HG02642 (cell line): ENCODE results near the gene FMN1.

Experiments
- ATAC-seq: cut with Tn5 transposase; IDR thresholded peaks from one replicate; pipeline ENCODE4 v1.9.1; 2021; ENCODE audit warnings: mild to moderate bottlenecking; ENCODE audit not compliant: unreplicated experiment, poor library complexity

Gene FMN1

DNA sequence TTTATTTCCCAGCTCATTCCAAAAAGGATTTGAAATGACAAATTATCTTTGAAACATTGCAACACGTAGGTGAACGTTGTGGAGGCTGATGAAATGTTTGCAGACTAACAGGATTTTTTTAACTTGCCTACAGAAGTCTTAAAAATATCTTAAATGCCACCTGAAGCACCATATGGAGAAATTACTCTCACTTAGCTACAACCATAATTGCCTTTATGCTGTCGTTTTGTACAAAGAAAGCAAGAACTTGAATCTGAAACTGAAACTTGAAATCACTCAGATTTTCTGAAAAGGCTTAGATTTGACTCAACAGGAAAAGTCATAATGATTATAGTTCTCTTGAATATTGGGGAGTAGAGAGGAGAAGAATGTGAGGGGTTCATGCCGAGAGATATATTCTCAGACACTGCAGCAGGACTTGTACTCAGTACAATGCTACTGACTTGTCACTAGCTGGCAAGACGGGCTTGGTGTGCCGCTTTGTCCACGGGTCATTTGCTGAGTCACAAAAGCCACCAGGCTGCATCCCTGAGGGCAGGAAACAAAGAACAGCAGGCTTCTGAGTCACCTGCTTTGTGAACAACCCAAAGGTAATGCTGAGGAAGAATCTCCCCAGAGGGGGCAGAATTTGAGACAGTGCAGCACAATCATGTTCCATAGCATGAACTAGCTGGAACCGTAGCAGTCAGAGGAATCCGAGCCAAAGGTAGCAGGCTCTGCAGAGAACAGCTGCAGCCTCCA lies 7.1 kb upstream of the FMN1 start:
- peak; percentile 83 for ATAC-seq

- ATAC-seq: no peak
These were observed 6.4 kb upstream of the FMN1 start for GRCh38 chr15:33200903-33201302.

GRCh38 chr15:33200444-33200843 lies 5.9 kb upstream of the FMN1 start:
- ATAC-seq: no peak

DNA sequence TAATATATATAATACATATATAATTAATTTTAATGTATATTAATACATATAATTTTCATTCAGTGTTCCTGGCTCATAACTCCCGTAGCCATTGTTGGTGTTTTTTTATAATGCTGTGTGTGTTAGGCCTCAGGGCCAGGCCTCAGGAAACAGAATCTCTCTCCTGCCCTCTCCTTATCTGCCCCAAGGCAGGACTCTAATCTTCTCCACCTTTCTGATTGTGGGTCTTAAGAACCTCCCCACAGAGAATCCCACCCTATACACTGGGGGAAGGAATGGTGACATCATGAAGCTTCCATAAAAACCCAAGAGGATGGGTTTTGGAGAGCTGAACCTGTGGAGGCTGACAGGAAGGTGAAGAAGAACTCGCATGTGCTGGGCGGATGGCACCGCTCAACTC lies 4.0 kb upstream of the FMN1 start:
- no peak for ATAC-seq

- no peak for ATAC-seq
These were observed 3.1 kb upstream of the FMN1 start for GRCh38 chr15:33197636-33198035.

DNA sequence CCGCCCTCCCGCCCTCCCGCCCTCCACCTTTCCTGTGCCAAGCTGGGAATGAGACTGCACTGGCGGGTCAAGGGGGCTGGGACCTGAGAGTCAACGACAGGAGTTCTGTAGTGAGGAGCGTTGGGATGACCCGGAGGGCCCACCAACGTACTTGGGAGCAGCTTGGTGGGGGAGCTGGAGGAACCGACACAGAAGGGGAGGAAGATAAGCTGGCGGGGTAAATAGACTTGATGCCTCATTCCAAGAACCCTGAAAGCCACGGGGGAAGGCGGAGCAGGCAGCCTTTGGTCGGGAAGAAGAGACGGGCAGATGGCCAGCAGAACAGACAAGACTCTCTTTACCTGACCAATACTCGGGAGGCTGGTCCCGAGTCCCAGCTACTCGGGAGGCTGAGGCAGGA lies 277 bp downstream of the FMN1 start:
- ATAC-seq: no peak

DNA sequence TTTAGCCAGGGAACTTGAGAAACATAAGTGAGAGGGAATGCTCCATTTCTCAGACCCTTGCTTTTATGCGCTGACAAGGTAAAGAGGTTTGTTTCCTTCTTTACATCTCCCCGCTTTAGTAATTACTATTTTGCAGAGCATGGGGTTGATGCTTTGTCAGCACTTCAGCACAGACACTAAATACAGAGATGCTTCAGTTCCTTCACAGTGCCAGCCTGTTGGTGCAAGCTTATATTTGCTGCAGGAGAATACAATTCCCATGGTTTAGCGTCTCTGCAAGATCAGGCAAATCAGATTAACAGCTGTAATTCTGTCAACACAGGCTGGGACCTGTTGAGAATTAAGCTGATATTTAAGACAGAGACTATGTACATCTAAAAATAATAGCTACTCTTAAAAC lies 2.9 kb downstream of the FMN1 start:
- no peak for ATAC-seq

GRCh38 chr15:33190539-33190938 lies 4.0 kb downstream of the FMN1 start:
- ATAC-seq: no peak

DNA sequence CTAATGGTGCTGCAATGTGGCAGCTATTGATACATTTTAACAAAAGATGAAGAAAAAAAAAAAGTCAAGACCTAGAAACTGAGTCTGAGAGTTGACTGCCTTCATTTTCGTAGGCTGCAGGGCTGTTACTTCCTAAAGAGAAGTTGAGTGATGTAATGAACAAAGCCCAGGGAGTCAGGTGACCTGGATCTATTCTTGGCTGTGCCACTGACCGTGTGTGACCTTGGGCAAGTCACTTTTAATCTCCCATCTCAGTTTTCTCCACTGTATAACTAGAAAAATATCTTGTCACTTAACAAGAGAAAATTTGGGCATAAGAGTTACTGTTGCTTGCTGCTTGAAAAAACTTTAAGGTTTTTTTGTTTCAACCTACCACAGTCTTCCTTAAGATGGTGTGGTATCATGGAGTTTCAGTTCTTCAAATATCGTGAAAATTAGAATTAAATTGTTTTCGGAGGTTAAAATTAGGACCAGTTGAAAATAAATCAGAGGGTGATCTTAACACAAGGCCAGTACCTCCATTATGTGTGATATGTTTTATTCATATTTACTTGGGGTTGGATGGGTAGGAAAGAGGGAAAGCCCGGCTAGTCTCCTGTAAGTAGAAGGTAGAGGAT lies 5.8 kb downstream of the FMN1 start:
- no peak for ATAC-seq

GRCh38 chr15:33188159-33188558 lies 6.4 kb downstream of the FMN1 start:
- no peak for ATAC-seq

GRCh38 chr15:33183334-33183733 lies 11.2 kb downstream of the FMN1 start:
- ATAC-seq: no peak

DNA sequence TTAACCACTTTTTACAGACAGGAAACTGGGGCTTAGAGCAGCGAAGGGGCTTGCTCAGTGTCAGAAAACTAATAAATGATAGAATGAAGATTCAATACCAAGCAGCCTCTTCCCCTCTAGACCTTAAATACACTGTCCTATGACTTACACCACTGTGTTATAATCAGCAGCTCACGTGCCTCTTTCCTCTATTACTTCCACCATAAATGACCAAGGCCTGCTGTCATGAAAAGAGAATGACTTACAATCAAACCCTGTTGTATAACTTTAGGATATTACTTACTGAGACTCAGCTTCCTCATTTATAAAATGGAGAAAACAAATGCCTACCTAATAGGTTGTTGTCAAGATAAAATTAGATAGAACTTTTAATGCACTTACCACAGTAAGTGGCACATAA lies 11.6 kb downstream of the FMN1 start:
- ATAC-seq: no peak

- ATAC-seq: no peak
These were observed 12.1 kb downstream of the FMN1 start for GRCh38 chr15:33182278-33182905.

- no peak for ATAC-seq
These were observed 14.6 kb downstream of the FMN1 start for GRCh38 chr15:33179874-33180273.

DNA sequence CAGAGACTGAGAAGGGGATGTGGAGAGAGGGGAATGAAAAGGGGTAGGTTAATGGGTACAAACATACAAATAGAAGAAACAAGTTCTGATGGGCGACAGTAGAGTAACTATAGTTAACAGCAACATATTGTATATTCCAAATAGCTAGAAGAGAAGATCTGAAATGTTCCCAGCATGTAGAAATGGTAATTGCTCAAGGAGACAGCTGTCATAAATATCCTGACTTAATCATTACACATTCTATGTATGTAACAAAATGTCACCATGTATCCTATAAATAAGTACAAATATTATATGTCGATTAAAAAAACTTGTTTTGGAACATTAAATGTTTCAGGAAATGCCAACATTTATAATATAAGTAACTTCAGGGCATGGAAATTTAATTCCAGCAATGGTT lies 23.3 kb downstream of the FMN1 start:
- no peak for ATAC-seq

- ATAC-seq: no peak
These were observed 24.9 kb downstream of the FMN1 start for GRCh38 chr15:33169625-33170024.

GRCh38 chr15:33168444-33168843 lies 26.1 kb downstream of the FMN1 start:
- no peak for ATAC-seq

- no peak for ATAC-seq
These were observed 30.7 kb downstream of the FMN1 start for GRCh38 chr15:33163816-33164215.

DNA sequence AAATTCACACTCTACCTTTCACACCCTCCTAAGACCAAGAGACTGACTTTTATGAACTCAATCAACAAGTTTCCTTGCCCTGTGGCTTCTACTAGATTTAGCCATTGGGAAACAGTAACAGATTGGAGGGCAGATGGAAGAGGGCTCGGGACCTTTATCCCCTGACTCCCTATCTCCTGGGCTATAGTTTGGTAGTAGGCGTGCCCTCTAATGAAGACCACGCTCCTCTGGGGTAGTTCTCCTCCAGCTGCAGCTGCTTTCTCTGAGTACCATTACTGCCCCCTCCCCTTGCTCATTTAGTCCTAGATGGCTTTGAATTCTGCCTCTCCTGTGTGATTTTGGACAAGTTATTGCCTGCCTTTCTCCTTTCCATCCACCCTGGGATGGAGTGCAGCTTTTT lies 33.3 kb downstream of the FMN1 start:
- ATAC-seq: no peak

DNA sequence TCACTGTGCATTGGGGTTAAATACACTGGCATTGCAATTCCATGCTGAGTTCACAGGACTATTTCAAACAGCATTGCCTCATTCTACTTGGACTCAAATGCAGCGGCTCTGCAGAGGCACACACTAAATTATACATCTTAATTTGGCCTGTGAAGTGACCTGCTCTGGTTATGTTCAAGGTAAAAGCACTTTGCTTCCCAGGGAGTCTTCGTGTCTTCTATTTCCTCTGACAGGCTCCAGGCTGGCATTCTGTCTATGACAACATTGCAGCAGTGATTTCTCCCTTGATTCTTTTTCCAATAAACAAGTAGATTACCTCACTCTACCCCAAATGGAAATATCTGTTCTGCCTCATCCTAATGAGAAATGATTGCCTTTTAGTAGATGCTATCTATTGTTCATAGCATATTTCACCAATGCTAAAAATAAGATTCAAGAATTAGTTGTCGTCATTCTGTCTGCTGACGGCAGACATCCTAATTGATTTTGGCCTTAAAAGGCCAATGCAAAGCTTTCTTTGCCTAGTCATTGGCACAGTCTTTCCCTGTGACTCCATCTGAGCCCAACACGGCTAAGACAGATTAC lies 33.8 kb downstream of the FMN1 start:
- ATAC-seq: no peak

DNA sequence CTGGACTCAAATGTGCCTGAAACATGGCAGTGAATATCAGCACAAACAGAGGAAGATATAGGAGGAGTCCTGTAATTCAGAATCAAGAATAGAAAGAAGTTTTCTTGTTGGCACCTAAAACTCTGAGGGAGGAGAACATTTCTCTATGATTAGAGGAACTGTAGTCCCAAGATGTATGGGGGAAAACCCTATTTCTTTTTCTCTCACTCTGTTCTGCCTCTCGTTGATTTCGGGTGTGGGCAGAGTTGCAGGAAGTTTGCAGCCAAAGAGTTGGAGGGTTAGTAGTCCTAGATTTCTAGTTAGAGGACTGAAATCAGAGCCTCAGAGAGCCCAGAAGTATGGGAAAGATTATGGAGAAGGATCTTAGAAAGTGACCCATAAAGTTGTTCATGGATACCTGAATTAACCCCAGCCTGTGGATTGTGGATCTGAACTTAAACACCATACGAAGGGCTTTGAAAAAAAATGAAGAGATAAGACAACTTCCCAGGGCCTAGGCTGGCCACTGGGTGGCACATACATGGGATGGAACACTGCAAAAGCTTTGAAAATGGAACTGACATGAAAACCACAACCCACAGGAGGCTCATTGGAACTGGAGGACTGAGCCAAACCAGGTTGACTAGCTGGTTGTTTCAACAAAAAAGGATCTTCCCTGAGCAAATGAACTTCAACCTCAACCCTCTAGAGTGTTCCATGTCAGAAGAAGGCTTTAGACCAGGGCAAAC lies 34.6 kb downstream of the FMN1 start:
- ATAC-seq: no peak
